ENCODE data around the gene MAGI1.

Gene MAGI1

DNA sequence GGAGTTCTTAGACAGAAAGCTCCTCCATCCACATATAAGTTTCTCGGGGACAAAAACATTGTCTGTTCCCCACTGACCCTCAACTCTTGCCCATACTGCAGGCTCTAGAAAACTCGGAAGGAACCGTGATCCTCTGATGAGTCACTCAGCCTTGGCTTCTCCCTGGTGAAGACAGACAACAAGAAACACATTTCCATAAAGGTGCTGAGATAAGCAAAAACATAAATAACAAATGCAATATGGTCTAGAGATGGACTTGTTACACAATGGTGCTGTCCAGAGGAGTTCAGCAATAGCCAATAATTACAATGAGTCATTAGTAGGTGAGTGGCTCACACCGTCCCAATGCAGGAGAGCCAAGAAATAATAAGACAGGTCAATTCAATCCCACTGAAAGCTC is 43.7 kb downstream of the MAGI1 start:
- Histone ChIP-seq H3K27me3 (ENCODE audit: control insufficient read depth, insufficient read depth, low read length) (no peaks in the 10 kb centered on the region), H3K36me3 (ENCODE audit: control insufficient read depth, insufficient read depth, low read length) (no peaks in the 10 kb centered on the region), H3K4me1 (ENCODE audit: control insufficient read depth, insufficient read depth, low read length) (peaks cover 2% of the 10 kb centered on the region; the same call in 1 of the 2 replicates), H3K27ac (ENCODE audit: low read length) (no peak overlapping the region), H3K4me3 (ENCODE audit: low read length) (no peak overlapping the region), H3K9me3 (ENCODE audit: control insufficient read depth, insufficient read depth, low read length) (no peaks in the 10 kb centered on the region; the same call in 1 of the 2 replicates)
- DNase-seq (ENCODE audit: low read depth, low spot score): no peak
- no CpG with 5 or more reads among the region's 4 CpGs for WGBS (ENCODE audit: insufficient coverage, insufficient read length)

DNA sequence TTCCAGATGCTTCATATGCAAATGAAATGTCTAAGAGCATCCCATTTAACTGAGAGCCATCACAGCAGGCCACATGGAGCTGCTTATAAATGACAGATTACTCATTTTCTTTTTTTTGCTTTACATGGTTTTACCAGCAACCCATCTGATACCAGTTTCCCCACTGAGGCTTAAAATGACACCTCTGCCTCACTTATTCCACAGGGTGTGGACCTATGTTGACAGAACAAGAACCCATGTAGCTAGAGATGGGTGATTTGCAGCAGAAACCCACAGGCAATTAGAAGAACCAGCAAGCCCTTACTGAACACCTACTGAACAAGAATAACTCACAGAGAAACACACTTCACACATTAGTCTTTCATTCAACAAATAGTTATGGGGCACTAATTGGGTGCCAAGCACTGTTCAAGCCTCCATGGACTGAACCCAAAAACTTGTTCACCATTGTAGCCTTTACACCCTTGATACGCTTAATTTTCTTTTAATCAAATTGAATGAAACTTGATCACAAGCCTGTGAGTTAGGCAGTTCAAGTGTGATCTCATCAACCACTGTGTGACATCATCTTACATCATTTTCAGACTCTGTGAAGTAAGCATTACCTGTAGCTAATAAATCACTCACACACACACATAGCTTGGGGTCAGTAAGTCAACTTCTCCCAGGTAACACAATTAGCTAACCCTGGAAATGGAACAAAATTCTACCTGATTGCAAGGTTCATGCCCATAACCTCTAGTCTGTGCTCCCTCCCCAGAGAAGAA is 45.4 kb downstream of the MAGI1 start:
- Histone ChIP-seq H3K4me3 (ENCODE audit: low read length) (no peak overlapping the region), H3K36me3 (ENCODE audit: control insufficient read depth, insufficient read depth, low read length) (no peaks in the 10 kb centered on the region), H3K9me3 (ENCODE audit: control insufficient read depth, insufficient read depth, low read length) (no peaks in the 10 kb centered on the region; the same call in 1 of the 2 replicates), H3K4me1 (ENCODE audit: control insufficient read depth, insufficient read depth, low read length) (peaks cover 2% of the 10 kb centered on the region; the same call in 1 of the 2 replicates), H3K27me3 (ENCODE audit: control insufficient read depth, insufficient read depth, low read length) (no peaks in the 10 kb centered on the region), H3K27ac (ENCODE audit: low read length) (no peak overlapping the region)
- WGBS (ENCODE audit: insufficient coverage, insufficient read length): no CpG with 5 or more reads among the region's 1 CpG
- no peak for DNase-seq (ENCODE audit: low read depth, low spot score)

DNA sequence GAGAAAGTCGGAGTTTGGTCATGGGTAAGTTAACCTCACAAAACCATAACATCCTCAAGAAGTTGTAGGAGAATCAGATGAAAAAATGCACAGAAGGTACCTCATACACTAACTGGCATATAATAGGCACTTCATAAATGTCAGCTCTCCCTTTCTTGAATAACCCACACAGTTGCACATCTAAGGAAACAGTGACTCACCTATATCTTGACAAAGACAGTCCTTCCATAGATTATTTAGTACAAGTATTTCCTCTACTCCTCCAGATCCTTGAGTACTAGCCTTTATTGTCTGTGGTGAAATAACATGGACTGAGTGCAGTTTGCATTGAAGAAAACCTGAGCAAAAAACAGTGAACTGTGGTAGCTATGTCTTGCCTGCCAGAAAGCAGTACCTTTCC is 46.6 kb downstream of the MAGI1 start:
- WGBS (ENCODE audit: insufficient coverage, insufficient read length): no CpG with 5 or more reads among the region's 1 CpG
- Histone ChIP-seq H3K27me3 (ENCODE audit: control insufficient read depth, insufficient read depth, low read length) (no peaks in the 10 kb centered on the region), H3K9me3 (ENCODE audit: control insufficient read depth, insufficient read depth, low read length) (no peaks in the 10 kb centered on the region; the same call in 1 of the 2 replicates), H3K4me3 (ENCODE audit: low read length) (no peak overlapping the region), H3K36me3 (ENCODE audit: control insufficient read depth, insufficient read depth, low read length) (no peaks in the 10 kb centered on the region), H3K4me1 (ENCODE audit: control insufficient read depth, insufficient read depth, low read length) (peaks cover 2% of the 10 kb centered on the region; the same call in 1 of the 2 replicates), H3K27ac (ENCODE audit: low read length) (no peak overlapping the region)
- DNase-seq (ENCODE audit: low read depth, low spot score): no peak

DNA sequence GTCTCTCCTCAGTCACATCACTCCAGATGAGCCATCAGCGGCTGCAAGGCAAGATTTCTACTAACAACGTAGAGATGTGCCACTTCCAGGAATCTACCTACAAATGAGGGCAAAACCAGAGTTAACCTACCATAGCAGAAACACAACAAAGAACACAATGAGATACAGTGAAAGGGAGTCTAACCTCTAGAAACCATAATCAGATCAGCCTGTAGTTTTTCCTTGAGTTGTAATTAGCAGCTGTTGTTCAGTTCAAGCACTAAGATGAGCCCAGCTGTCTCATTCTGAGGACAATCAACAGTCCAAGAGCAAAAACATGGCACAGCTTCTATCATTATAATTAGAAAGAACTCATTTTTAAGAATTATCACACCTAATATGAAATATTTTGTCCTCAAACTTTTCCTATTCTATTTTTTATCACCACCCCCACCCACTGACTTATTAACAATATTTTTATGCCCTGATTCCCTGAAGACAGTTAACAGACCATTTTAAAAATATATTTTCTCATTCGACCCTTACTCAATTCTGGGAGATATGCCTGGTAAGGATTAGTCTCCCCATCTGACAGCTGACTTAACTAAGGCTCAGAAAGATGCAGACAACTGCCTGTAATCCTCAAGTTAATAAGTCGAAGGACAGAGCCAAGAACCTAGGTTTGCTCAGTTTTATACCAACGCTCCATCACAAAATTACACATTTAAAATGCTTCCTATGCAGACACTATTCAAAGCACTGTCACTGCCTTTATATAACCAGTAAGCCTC is 50.1 kb downstream of the MAGI1 start:
- Histone ChIP-seq H3K4me3 (ENCODE audit: low read length) (no peak overlapping the region), H3K27me3 (ENCODE audit: control insufficient read depth, insufficient read depth, low read length) (no peaks in the 10 kb centered on the region), H3K27ac (ENCODE audit: low read length) (no peak overlapping the region), H3K9me3 (ENCODE audit: control insufficient read depth, insufficient read depth, low read length) (no peaks in the 10 kb centered on the region; the same call in 1 of the 2 replicates), H3K36me3 (ENCODE audit: control insufficient read depth, insufficient read depth, low read length) (no peaks in the 10 kb centered on the region), H3K4me1 (ENCODE audit: control insufficient read depth, insufficient read depth, low read length) (no peaks in the 10 kb centered on the region)
- WGBS (ENCODE audit: insufficient coverage, insufficient read length): no CpG with 5 or more reads among the region's 5 CpGs
- no peak for DNase-seq (ENCODE audit: low read depth, low spot score)

DNA sequence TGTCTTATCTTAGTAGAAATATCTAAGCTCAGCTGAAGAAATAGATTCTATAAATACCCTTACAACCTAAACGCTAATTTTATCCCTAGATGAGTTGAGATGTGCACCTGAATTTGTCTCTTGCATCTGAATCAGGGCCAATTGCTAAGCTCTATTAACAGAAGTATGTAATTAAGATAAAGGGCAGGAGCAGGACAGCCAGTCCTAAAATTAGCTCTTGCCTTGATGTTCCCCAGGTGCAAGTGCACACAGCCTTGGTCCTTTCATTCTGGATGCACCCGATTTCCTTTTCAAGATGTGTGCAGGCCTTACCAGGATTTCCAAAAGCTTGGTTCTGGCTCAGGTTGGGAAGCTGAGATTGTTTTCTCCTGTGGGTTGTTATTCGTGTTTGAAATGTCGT is 52.4 kb downstream of the MAGI1 start:
- Histone ChIP-seq H3K4me1 (ENCODE audit: control insufficient read depth, insufficient read depth, low read length) (no peaks in the 10 kb centered on the region), H3K9me3 (ENCODE audit: control insufficient read depth, insufficient read depth, low read length) (no peaks in the 10 kb centered on the region; the same call in 1 of the 2 replicates), H3K27me3 (ENCODE audit: control insufficient read depth, insufficient read depth, low read length) (no peaks in the 10 kb centered on the region), H3K27ac (ENCODE audit: low read length) (no peak overlapping the region), H3K36me3 (ENCODE audit: control insufficient read depth, insufficient read depth, low read length) (no peaks in the 10 kb centered on the region), H3K4me3 (ENCODE audit: low read length) (no peak overlapping the region)
- WGBS (ENCODE audit: insufficient coverage, insufficient read length): no CpG with 5 or more reads among the region's 4 CpGs
- DNase-seq (ENCODE audit: low read depth, low spot score): no peak

DNA sequence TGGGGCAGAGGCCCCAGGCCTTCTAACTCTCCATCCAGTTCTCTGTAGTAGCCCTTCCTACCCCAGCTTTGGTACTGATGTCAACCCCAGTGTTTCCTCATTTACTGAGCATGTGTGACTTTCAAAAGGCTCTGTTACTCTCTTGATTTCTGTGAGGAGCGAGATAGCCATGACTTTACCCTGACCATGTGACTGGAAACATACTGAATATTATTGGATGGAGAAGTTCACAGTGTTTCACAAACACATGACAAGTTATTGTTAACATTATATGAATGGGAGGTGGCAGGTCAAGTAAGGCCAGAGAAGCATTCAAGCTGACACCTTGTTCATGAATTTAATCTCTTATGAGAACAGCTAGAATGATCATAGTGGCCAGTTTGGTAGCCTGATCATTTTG is 53.7 kb downstream of the MAGI1 start:
- Histone ChIP-seq H3K27ac (ENCODE audit: low read length) (no peak overlapping the region), H3K4me1 (ENCODE audit: control insufficient read depth, insufficient read depth, low read length) (no peaks in the 10 kb centered on the region), H3K9me3 (ENCODE audit: control insufficient read depth, insufficient read depth, low read length) (no peaks in the 10 kb centered on the region), H3K4me3 (ENCODE audit: low read length) (no peak overlapping the region), H3K27me3 (ENCODE audit: control insufficient read depth, insufficient read depth, low read length) (no peaks in the 10 kb centered on the region), H3K36me3 (ENCODE audit: control insufficient read depth, insufficient read depth, low read length) (no peaks in the 10 kb centered on the region)
- WGBS (ENCODE audit: insufficient coverage, insufficient read length): no CpG with 5 or more reads among the region's 1 CpG
- DNase-seq (ENCODE audit: low read depth, low spot score): no peak

DNA sequence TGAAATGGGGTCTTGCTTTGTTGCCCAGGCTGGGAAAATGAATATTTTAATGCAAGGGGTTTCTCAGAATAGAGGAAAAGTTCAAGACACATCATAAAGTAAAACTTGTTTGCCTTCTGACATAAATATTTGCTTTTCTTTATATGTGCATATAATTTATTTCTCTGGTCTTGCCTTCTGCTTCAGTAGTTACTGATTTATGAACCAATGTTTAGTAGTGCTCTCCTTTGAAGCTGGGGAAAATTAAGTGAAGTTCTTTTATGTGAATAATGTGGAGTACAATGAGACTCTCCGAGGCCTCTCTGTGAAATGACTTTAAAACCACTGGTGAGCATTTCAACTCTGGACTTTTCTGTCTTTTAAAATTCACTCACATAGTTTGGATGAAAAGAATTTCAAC is 55.6 kb downstream of the MAGI1 start:
- DNase-seq (ENCODE audit: low read depth, low spot score): no peak
- no CpG with 5 or more reads among the region's 1 CpG for WGBS (ENCODE audit: insufficient coverage, insufficient read length)
- Histone ChIP-seq H3K36me3 (ENCODE audit: control insufficient read depth, insufficient read depth, low read length) (no peaks in the 10 kb centered on the region), H3K9me3 (ENCODE audit: control insufficient read depth, insufficient read depth, low read length) (no peaks in the 10 kb centered on the region), H3K4me1 (ENCODE audit: control insufficient read depth, insufficient read depth, low read length) (peaks cover 1% of the 10 kb centered on the region; the same call in 1 of the 2 replicates), H3K27me3 (ENCODE audit: control insufficient read depth, insufficient read depth, low read length) (no peaks in the 10 kb centered on the region), H3K27ac (ENCODE audit: low read length) (no peak overlapping the region), H3K4me3 (ENCODE audit: low read length) (no peak overlapping the region)

DNA sequence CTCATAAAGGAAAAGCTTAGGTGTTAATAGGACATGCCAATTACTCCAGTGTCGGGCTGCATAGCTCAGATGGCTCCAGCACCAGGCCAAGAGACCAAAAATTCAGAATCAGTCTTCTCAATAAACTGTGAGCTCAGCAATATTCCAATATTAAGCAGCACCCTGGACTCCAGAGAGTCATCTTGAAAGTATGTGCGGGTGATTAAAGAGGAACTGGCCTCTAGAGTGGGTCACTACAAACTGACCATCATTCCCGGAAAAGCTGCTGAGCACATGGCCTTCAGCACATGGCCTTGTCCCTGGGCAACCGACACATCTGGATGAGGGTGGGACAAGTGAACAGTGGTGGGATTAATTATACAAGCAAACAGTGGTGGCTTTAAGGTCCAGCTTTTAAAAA is 59.0 kb downstream of the MAGI1 start:
- H3K9me3 ChIP-seq (ENCODE audit: control insufficient read depth, insufficient read depth, low read length): no peaks in the 10 kb centered on the region
- H3K36me3 ChIP-seq (ENCODE audit: control insufficient read depth, insufficient read depth, low read length): no peaks in the 10 kb centered on the region
- no CpG with 5 or more reads among the region's 4 CpGs for WGBS (ENCODE audit: insufficient coverage, insufficient read length)
- H3K4me1 ChIP-seq (ENCODE audit: control insufficient read depth, insufficient read depth, low read length): peaks cover 1% of the 10 kb centered on the region; the same call in 1 of the 2 replicates
- DNase-seq (ENCODE audit: low read depth, low spot score): no peak
- H3K27ac ChIP-seq (ENCODE audit: low read length): no peak overlapping the region
- no peak overlapping the region for H3K4me3 ChIP-seq (ENCODE audit: low read length)
- no peaks in the 10 kb centered on the region for H3K27me3 ChIP-seq (ENCODE audit: control insufficient read depth, insufficient read depth, low read length)

DNA sequence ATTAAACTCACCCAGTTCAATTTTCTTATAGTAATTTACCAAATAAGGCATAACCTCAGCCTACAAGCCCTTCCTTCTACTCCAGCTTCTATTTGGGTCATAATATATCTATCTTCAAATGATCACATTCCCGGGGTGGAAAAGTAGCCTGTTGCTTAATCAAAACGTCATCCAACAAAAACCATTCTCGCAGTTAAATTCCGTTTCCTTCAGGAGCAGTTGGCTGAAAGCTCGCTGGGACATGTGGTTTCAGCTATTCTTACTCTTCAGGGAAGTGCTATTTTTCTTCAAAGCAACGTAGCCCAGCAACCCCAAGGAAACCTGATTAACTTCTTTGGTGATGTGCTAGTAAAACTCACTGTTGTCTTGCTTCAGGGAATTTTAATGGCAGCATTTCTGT is 59.6 kb downstream of the MAGI1 start:
- no peak for DNase-seq (ENCODE audit: low read depth, low spot score)
- WGBS (ENCODE audit: insufficient coverage, insufficient read length): no CpG with 5 or more reads among the region's 6 CpGs
- Histone ChIP-seq H3K4me1 (ENCODE audit: control insufficient read depth, insufficient read depth, low read length) (peaks cover 1% of the 10 kb centered on the region; the same call in 1 of the 2 replicates), H3K36me3 (ENCODE audit: control insufficient read depth, insufficient read depth, low read length) (no peaks in the 10 kb centered on the region), H3K9me3 (ENCODE audit: control insufficient read depth, insufficient read depth, low read length) (no peaks in the 10 kb centered on the region), H3K4me3 (ENCODE audit: low read length) (no peak overlapping the region), H3K27ac (ENCODE audit: low read length) (no peak overlapping the region), H3K27me3 (ENCODE audit: control insufficient read depth, insufficient read depth, low read length) (no peaks in the 10 kb centered on the region)

DNA sequence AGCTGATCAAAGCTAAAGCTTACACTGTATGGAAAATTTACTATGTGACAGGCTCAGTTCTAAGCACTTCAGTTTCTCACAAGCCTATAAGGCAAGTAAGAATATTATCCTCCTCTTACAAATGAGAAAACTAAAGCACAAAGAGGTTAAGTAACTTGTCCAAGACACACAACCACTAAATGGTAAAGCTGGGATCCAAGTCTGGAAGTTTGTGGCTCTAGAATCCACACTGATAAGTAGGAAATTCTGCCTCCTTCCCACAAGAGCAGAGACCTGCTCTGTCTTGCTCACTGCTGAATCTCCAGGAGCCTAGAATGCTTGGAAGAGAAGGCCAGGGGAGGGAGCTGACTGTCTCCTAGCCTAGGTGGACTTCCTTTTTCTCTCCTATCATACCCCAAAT is 60.6 kb downstream of the MAGI1 start:
- DNase-seq (ENCODE audit: low read depth, low spot score): no peak
- Histone ChIP-seq H3K9me3 (ENCODE audit: control insufficient read depth, insufficient read depth, low read length) (no peaks in the 10 kb centered on the region), H3K4me1 (ENCODE audit: control insufficient read depth, insufficient read depth, low read length) (peaks cover 1% of the 10 kb centered on the region; the same call in 1 of the 2 replicates), H3K27me3 (ENCODE audit: control insufficient read depth, insufficient read depth, low read length) (no peaks in the 10 kb centered on the region), H3K4me3 (ENCODE audit: low read length) (no peak overlapping the region), H3K36me3 (ENCODE audit: control insufficient read depth, insufficient read depth, low read length) (no peaks in the 10 kb centered on the region), H3K27ac (ENCODE audit: low read length) (no peak overlapping the region)

Measured in iPS DF 6.9 (cell line).